CD4-positive, alpha-beta T cell treated with Interleukin-4 for 4 hours (primary cell): ENCODE results near the gene SIL1.
"Not testable (repeated sequence)": the region's sequence is repeated elsewhere in the genome, so short reads cannot be mapped to it uniquely, and the experiment has no call there.

Experiments
- DNase-seq: peaks from one replicate; pipeline ENCODE4 v3.0.0-alpha.2; 2020

SIL1 gene

GRCh38 chr5:138935466-138935865, 262.7 kb downstream of the SIL1 start:
- DNase-seq = no peak

- DNase-seq = no peak
Measured at GRCh38 chr5:138934971-138935370, 263.2 kb downstream of the SIL1 start.

- DNase-seq = no peak
Measured at GRCh38 chr5:138933522-138934290, 264.5 kb downstream of the SIL1 start.

- no peak for DNase-seq
Measured at GRCh38 chr5:138932171-138932810, 265.9 kb downstream of the SIL1 start.

GRCh38 chr5:138930371-138931097, 267.6 kb downstream of the SIL1 start:
- DNase-seq = no peak

GRCh38 chr5:138929571-138929955, 268.6 kb downstream of the SIL1 start:
- DNase-seq = no peak

- DNase-seq = no peak
Measured at GRCh38 chr5:138927979-138928378, 270.2 kb downstream of the SIL1 start.

- DNase-seq = no peak
Measured at GRCh38 chr5:138927544-138927943, 270.6 kb downstream of the SIL1 start.

GRCh38 chr5:138926688-138927448, 271.3 kb downstream of the SIL1 start:
- no peak for DNase-seq

GRCh38 chr5:138926257-138926656, 271.9 kb downstream of the SIL1 start:
- DNase-seq = no peak

GRCh38 chr5:138925090-138925635, 273.0 kb downstream of the SIL1 start:
- DNase-seq = no peak

GRCh38 chr5:138922494-138922893, 275.7 kb downstream of the SIL1 start:
- no peak for DNase-seq

GRCh38 chr5:138921362-138921761, 276.8 kb downstream of the SIL1 start:
- not testable (repeated sequence) for DNase-seq

GRCh38 chr5:138920181-138920580, 278.0 kb downstream of the SIL1 start:
- no peak for DNase-seq

GRCh38 chr5:138918686-138919085, 279.5 kb downstream of the SIL1 start:
- DNase-seq = no peak

GRCh38 chr5:138914338-138914737, 283.8 kb downstream of the SIL1 start:
- no peak for DNase-seq

GRCh38 chr5:138913773-138914172, 284.4 kb downstream of the SIL1 start:
- DNase-seq = no peak

GRCh38 chr5:138912093-138912492, 286.1 kb downstream of the SIL1 start:
- no peak for DNase-seq

GRCh38 chr5:138911441-138911840, 286.7 kb downstream of the SIL1 start:
- no peak for DNase-seq

- DNase-seq = no peak
Measured at GRCh38 chr5:138910546-138911185, 287.5 kb downstream of the SIL1 start.

GRCh38 chr5:138909734-138910133, 288.4 kb downstream of the SIL1 start:
- DNase-seq = no peak

GRCh38 chr5:138905541-138905940, 292.6 kb downstream of the SIL1 start:
- DNase-seq = no peak
